HEK293 (cell line): ENCODE measurements around the gene FOXN4.

ENCODE experiments used
- CTCF ChIP-seq: fragments of 450-650 bp; formaldehyde crosslinking; IDR thresholded peaks from 2 replicates; pipeline ENCODE4 v1.5.1; 2016; ENCODE audit warnings: missing biosample characterization, missing genetic modification characterization
- ZNF366 ChIP-seq: fragments of 450-650 bp; formaldehyde crosslinking; conservative IDR thresholded peaks from 2 replicates; pipeline ENCODE4 v1.5.1; 2016; ENCODE audit warnings: missing biosample characterization, missing genetic modification characterization
- ZNF423 ChIP-seq: fragments of 450-650 bp; formaldehyde crosslinking; IDR thresholded peaks from 2 replicates; pipeline ENCODE4 v1.5.1; 2016; ENCODE audit warnings: missing biosample characterization, missing genetic modification characterization
- TF ChIP-seq, protein P1 (sequence below): fragments of 450-650 bp; formaldehyde crosslinking; IDR thresholded peaks from 2 replicates; pipeline ENCODE4 v1.5.1; 2016; ENCODE audit warnings: missing biosample characterization, missing genetic modification characterization
- TF ChIP-seq, protein P2 (sequence below): fragments of 450-650 bp; formaldehyde crosslinking; IDR thresholded peaks from 2 replicates; pipeline ENCODE4 v1.5.1; 2016; ENCODE audit warnings: missing biosample characterization, missing genetic modification characterization
- TF ChIP-seq, protein P3 (sequence below): fragments of 450-650 bp; formaldehyde crosslinking; IDR thresholded peaks from 2 replicates; pipeline ENCODE4 v1.5.1; 2016; ENCODE audit warnings: missing biosample characterization, missing genetic modification characterization
- TF ChIP-seq, protein P4 (sequence below): fragments of 450-650 bp; formaldehyde crosslinking; IDR thresholded peaks from 2 replicates; pipeline ENCODE4 v1.5.1; 2017; ENCODE audit warnings: missing biosample characterization, missing genetic modification characterization

DNA sequence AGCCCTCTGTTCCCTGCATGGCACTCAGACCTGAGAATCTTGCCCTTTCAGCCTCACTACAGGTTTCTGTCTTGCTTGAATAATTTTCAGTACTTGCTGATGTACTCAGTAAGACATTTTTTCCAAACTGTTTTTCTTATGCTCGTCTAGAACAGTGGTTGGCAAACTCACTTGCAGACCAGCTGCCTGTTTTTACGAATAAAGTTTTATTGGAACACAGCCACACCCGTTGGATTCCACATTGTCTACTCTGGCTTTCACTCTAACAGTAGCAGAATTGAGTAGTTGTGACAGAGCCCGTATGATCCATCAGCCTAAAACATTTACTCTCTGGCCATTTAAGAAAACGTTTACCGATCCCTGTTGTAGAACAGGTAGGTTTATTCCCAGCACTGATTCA is 72.8 kb downstream of the FOXN4 start:
- TF ChIP-seq ZNF366 (tag by site-specific recombination) (no peak), CTCF (tag by site-specific recombination) (no peak), ZNF423 (tag by site-specific recombination) (no peak)
- TF ChIP-seq, protein P1, sequence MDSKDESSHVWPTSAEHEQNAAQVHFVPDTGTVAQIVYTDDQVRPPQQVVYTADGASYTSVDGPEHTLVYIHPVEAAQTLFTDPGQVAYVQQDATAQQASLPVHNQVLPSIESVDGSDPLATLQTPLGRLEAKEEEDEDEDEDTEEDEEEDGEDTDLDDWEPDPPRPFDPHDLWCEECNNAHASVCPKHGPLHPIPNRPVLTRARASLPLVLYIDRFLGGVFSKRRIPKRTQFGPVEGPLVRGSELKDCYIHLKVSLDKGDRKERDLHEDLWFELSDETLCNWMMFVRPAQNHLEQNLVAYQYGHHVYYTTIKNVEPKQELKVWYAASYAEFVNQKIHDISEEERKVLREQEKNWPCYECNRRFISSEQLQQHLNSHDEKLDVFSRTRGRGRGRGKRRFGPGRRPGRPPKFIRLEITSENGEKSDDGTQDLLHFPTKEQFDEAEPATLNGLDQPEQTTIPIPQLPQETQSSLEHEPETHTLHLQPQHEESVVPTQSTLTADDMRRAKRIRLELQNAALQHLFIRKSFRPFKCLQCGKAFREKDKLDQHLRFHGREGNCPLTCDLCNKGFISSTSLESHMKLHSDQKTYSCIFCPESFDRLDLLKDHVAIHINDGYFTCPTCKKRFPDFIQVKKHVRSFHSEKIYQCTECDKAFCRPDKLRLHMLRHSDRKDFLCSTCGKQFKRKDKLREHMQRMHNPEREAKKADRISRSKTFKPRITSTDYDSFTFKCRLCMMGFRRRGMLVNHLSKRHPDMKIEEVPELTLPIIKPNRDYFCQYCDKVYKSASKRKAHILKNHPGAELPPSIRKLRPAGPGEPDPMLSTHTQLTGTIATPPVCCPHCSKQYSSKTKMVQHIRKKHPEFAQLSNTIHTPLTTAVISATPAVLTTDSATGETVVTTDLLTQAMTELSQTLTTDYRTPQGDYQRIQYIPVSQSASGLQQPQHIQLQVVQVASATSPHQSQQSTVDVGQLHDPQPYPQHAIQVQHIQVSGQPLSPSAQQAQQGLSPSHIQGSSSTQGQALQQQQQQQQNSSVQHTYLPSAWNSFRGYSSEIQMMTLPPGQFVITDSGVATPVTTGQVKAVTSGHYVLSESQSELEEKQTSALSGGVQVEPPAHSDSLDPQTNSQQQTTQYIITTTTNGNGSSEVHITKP (tag by site-specific recombination) = no peak
- TF ChIP-seq, protein P2, sequence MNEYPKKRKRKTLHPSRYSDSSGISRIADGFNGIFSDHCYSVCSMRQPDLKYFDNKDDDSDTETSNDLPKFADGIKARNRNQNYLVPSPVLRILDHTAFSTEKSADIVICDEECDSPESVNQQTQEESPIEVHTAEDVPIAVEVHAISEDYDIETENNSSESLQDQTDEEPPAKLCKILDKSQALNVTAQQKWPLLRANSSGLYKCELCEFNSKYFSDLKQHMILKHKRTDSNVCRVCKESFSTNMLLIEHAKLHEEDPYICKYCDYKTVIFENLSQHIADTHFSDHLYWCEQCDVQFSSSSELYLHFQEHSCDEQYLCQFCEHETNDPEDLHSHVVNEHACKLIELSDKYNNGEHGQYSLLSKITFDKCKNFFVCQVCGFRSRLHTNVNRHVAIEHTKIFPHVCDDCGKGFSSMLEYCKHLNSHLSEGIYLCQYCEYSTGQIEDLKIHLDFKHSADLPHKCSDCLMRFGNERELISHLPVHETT (tag by site-specific recombination) = no peak
- TF ChIP-seq, protein P3, sequence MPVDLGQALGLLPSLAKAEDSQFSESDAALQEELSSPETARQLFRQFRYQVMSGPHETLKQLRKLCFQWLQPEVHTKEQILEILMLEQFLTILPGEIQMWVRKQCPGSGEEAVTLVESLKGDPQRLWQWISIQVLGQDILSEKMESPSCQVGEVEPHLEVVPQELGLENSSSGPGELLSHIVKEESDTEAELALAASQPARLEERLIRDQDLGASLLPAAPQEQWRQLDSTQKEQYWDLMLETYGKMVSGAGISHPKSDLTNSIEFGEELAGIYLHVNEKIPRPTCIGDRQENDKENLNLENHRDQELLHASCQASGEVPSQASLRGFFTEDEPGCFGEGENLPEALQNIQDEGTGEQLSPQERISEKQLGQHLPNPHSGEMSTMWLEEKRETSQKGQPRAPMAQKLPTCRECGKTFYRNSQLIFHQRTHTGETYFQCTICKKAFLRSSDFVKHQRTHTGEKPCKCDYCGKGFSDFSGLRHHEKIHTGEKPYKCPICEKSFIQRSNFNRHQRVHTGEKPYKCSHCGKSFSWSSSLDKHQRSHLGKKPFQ (tag by site-specific recombination) = no peak
- TF ChIP-seq, protein P4, sequence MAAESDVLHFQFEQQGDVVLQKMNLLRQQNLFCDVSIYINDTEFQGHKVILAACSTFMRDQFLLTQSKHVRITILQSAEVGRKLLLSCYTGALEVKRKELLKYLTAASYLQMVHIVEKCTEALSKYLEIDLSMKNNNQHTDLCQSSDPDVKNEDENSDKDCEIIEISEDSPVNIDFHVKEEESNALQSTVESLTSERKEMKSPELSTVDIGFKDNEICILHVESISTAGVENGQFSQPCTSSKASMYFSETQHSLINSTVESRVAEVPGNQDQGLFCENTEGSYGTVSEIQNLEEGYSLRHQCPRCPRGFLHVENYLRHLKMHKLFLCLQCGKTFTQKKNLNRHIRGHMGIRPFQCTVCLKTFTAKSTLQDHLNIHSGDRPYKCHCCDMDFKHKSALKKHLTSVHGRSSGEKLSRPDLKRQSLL (tag by site-specific recombination) = no peak
